Spleen (tissue), 7 donors: ENCODE measurements around the gene GLP1R.

Experiments used
- CTCF ChIP-seq, 11 experiments: fragments of 200-600 bp in 7 of 11; fragments of 450-650 bp in 4 of 11; sonication (generic) in 4 of 11; IDR thresholded peaks in 8 of 11; conservative IDR thresholded peaks in 3 of 11; 1 replicate in 7 of 11; 2 replicates in 4 of 11; pipeline versions ENCODE4 v1.4.0 to v1.8.0; 2016 to 2021; ENCODE audit warnings: antibody characterized with exemption in 11 of 11, inconsistent platforms in 4 of 11, mild to moderate bottlenecking in 1 of 11
- POLR2A ChIP-seq, 3 donors: fragments of 450-650 bp; IDR thresholded peaks; one replicate each; pipeline ENCODE4 v1.5.1; 2017; ENCODE audit warnings: antibody characterized with exemption in 3 of 3, mild to moderate bottlenecking in 1 of 3
- POLR2AphosphoS5 ChIP-seq, 3 donors: sonication (generic); formaldehyde crosslinking; IDR thresholded peaks; one replicate each; pipeline ENCODE4 v1.5.1; 2017; ENCODE audit warnings: antibody characterized with exemption in 3 of 3
- donor health status: DM: no; HTN: no; CAD: no; lungs with moderate emphysema.
- donor health status: DM: no; HTN: no; CAD: no.
- donor health status: DM: no; HTN: no; CAD: no.

GRCh38 chr6:39107034-39107433 is 58.5 kb downstream of the GLP1R start:
- TF ChIP-seq POLR2AphosphoS5 (IDR thresholded peaks at IDR 0.05): no peak
- TF ChIP-seq CTCF (IDR thresholded peaks at IDR 0.05 in 8 of 11, conservative IDR thresholded peaks at IDR 0.05 in 3 of 11): no peak
- no peak for TF ChIP-seq POLR2A (IDR thresholded peaks at IDR 0.05)
